Sigmoid colon (tissue), 4 donors: ENCODE data around the gene ABCA9.

Experiments
- EP300 ChIP-seq, 4 donors: sonication (generic); formaldehyde crosslinking; IDR thresholded peaks; one replicate each; pipeline ENCODE4 v1.6.1; 2017; ENCODE audit warnings: antibody characterized with exemption in 4 of 4
- POLR2AphosphoS5 ChIP-seq, 4 donors: sonication (generic); formaldehyde crosslinking; IDR thresholded peaks; one replicate each; pipeline ENCODE4 v1.6.1; 2017; ENCODE audit warnings: antibody characterized with exemption in 4 of 4

DNA sequence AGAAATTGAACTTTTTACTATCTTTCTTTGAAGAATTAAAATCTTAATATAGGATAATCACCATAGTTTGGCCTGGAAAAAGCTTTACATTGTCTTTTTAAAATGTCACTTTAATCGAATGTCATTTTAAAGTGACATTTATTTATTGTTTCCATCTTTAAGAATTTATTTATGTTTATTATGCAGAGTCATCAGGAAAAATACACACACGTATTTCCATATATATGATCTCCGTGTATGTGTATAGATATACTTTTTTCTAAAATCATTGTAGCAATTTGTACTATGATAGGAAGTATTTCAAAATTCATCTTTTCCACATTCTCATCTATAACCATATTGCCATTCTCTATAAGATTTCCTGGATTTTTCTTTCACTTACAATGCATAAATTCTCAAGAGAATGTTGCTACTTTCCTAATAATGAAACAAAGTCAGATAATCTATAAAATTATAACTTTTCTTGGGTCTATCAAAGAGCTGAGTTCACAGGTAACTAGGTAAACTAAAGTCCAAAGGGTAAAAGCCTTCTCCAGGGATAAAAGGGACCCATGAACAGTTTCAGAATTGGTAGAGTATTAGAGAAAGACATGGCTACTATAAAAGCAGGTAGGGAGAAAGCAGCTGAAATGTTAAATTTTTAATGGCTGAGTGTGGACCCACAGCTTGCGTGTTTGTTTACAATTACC, 117.5 kb downstream of the ABCA9 start:
- TF ChIP-seq EP300 (IDR thresholded peaks at IDR 0.05) (no peak), POLR2AphosphoS5 (IDR thresholded peaks at IDR 0.05) (no peak)
